Endothelial cell of umbilical vein (primary cell): ENCODE measurements around the gene WDR37. TPM values are rescaled to one million over a fixed set of nuclear protein-coding genes. Genes with fewer than 3 reads are reported as not detected.
"Not testable (repeated sequence)": the region's sequence is repeated elsewhere in the genome, so short reads cannot be mapped to it uniquely, and the experiment has no call there.

Experiments
- BruUV-seq: library from RNA; stranded (reverse); fragments of 400-500 nt; replicated peaks from 2 replicates; lab custom pipeline; 2021; lab: Mats Ljungman, UMichigan
- CTCF ChIA-PET: fragments of 300-600, 350-600 bp; sonication (Branson Sonifier 250); formaldehyde crosslinking; loops from one replicate; lab custom pipeline; 2021; ENCODE audit warnings: antibody characterized with exemption, inconsistent platforms; lab: Charles Lee
- POLR2A ChIA-PET: fragments of 300-600, 350-600 bp; sonication (Branson Sonifier 250); formaldehyde crosslinking; loops from one replicate; lab custom pipeline; 2021; ENCODE audit warnings: antibody characterized with exemption, inconsistent platforms; lab: Charles Lee
- DNase-seq: peaks from one replicate; pipeline ENCODE4 v3.0.0-alpha.2; 2011; ENCODE audit warnings: low read depth, low spot score
- FAIRE-seq: peaks from 2 replicates; lab custom pipeline; 2011; peaks lifted over from hg19 to GRCh38; lab: Jason Lieb, UNC
- H2AFZ ChIP-seq: 2 replicates; pipeline ENCODE4 v1.6.0; 2012; ENCODE audit warnings: low read depth, low read length, control low read depth, inconsistent platforms
- H3K27ac ChIP-seq: 2 replicates; pipeline ENCODE4 v1.5.1; 2011; ENCODE audit warnings: low read depth, mild to moderate bottlenecking, control low read depth, low read length, moderate library complexity; ENCODE audit not compliant: insufficient read depth
- H3K27me3 ChIP-seq, 2 experiments: 2 replicates each; pipeline versions ENCODE4 v1.6.0 to v1.6.1; 2011; ENCODE audit warnings: low read length in 2 of 2, mixed read lengths in 1 of 2; ENCODE audit not compliant: control insufficient read depth in 2 of 2, insufficient read depth in 2 of 2
- H3K36me3 ChIP-seq, 2 experiments: 2 replicates in 1 of 2; 3 replicates in 1 of 2; pipeline ENCODE4 v1.5.1; 2011; ENCODE audit warnings: low read length in 2 of 2, mild to moderate bottlenecking in 1 of 2, moderate library complexity in 1 of 2; ENCODE audit not compliant: control insufficient read depth in 2 of 2, insufficient read depth in 2 of 2; ENCODE audit errors: extremely low read depth in 1 of 2
- H3K4me1 ChIP-seq: 3 replicates; pipeline ENCODE4 v1.5.1; 2011; ENCODE audit warnings: mild to moderate bottlenecking, low read length; ENCODE audit not compliant: control insufficient read depth, insufficient read depth; ENCODE audit errors: extremely low read depth
- H3K4me2 ChIP-seq: 2 replicates; pipeline ENCODE4 v1.6.1; 2011; ENCODE audit warnings: low read length, control low read depth, mixed read lengths; ENCODE audit not compliant: insufficient read depth
- H3K4me3 ChIP-seq, 3 experiments: fragments of 200-600 bp in 1 of 3; sonication (generic), shearing (Covaris generic) in 1 of 3; replicated peaks in 1 of 3; 2 replicates each; pipeline ENCODE4 v1.5.1; 2011 to 2016; ENCODE audit warnings: control low read depth in 3 of 3, low read length in 3 of 3, mild to moderate bottlenecking in 2 of 3, inconsistent platforms in 1 of 3, low read depth in 1 of 3, moderate library complexity in 1 of 3; ENCODE audit not compliant: insufficient read depth in 1 of 3
- H3K79me2 ChIP-seq: 2 replicates; pipeline ENCODE4 v1.6.0; 2012; ENCODE audit warnings: low read length, inconsistent platforms; ENCODE audit not compliant: control insufficient read depth, insufficient read depth
- H3K9ac ChIP-seq: replicated peaks from 2 replicates; pipeline ENCODE3; 2011; ENCODE audit warnings: low read length, control low read depth; ENCODE audit not compliant: insufficient read depth; ENCODE audit errors: extremely low read depth
- H3K9me1 ChIP-seq: replicated peaks from 3 replicates; pipeline ENCODE4 v1.6.0; 2011; ENCODE audit warnings: mild to moderate bottlenecking, low read length; ENCODE audit not compliant: control insufficient read depth, insufficient read depth; ENCODE audit errors: extremely low read depth
- H3K9me3 ChIP-seq: replicated peaks from 2 replicates; pipeline ENCODE4 v1.5.1; 2012; ENCODE audit warnings: low read length, inconsistent platforms; ENCODE audit not compliant: control insufficient read depth, insufficient read depth
- H4K20me1 ChIP-seq: replicated peaks from 2 replicates; pipeline ENCODE3; 2011; ENCODE audit warnings: mild to moderate bottlenecking, low read length; ENCODE audit not compliant: control insufficient read depth, insufficient read depth; ENCODE audit errors: extremely low read depth
- EZH2 ChIP-seq: IDR thresholded peaks from 2 replicates; pipeline ENCODE4 v1.6.1; 2012; ENCODE audit warnings: borderline replicate concordance, low read depth, mild to moderate bottlenecking, moderate library complexity, low read length, inconsistent platforms; ENCODE audit not compliant: severe bottlenecking
- dilution Hi-C: fragments of 300-500 bp; cut with MboI; formaldehyde crosslinking; loops from one replicate; pipeline ENCODE4 v1.15.0; 2019; ENCODE audit warnings: low sequenced_read_pairs; ENCODE audit not compliant: extremely low pct_ligation_motif_present
- intact Hi-C: fragments of 100-400 bp; cut with micrococcal nuclease; formaldehyde crosslinking; loops from one replicate; pipeline ENCODE4 v1.10.0; 2022
- polyA plus RNA-seq, 4 experiments: library from polyadenylated mRNA; depleted of rRNA in 3 of 4; stranded (reverse) in 3 of 4; unstranded in 1 of 4; fragments of >200 nt; gene quantifications; 2 replicates each; pipeline versions ENCODE4 v1.2.1 to v1.2.3, GENCODE V29; 2011 to 2012; ENCODE audit warnings: missing spikeins in 1 of 4
- total RNA-seq: library from RNA; stranded (reverse); gene quantifications from 2 replicates; pipeline ENCODE4 v1.2.3, GENCODE V29; 2021
- TF ChIP-seq, protein P1 (sequence below): IDR thresholded peaks from 2 replicates; pipeline ENCODE4 v1.6.1; 2011; ENCODE audit not compliant: insufficient read depth, insufficient read length

The WDR37 gene
- total and polyA plus RNA-seq, 2 donors (not counting 3 experiments of a cell fraction or from before 2014, with no cell fraction given) = 21.7 to 25.5 TPM

DNA sequence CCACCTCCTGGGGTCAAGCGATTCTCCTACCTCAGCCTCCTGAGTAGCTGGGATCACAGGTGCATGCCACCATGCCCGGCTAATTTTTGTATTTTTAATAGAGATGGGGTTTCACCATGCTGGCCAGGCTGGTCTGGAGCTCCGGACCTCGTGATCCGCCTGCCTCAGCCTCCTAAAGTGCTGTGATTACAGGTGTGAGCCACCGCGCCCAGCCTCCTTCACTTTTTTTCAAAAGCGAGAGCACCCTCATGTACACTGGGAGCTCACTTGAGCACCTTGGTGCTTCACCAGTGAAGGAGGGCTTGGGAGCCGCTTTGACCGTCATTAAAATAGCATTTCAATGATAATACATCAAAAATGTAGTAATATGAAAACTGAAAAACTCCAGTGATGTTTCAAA lies 102.4 kb downstream of the WDR37 start:
- DNase-seq, CTCF ChIA-PET, H3K4me1 ChIP-seq, H3K9me3 ChIP-seq, H3K27ac ChIP-seq, BruUV-seq, H3K9ac ChIP-seq, H2AFZ ChIP-seq, H3K27me3 ChIP-seq, H4K20me1 ChIP-seq, H3K36me3 ChIP-seq, H3K79me2 ChIP-seq, intact Hi-C loops, H3K9me1 ChIP-seq, POLR2A ChIA-PET, H3K4me3 ChIP-seq, FAIRE-seq, H3K4me2 ChIP-seq, dilution Hi-C loops: not testable (repeated sequence)

DNA sequence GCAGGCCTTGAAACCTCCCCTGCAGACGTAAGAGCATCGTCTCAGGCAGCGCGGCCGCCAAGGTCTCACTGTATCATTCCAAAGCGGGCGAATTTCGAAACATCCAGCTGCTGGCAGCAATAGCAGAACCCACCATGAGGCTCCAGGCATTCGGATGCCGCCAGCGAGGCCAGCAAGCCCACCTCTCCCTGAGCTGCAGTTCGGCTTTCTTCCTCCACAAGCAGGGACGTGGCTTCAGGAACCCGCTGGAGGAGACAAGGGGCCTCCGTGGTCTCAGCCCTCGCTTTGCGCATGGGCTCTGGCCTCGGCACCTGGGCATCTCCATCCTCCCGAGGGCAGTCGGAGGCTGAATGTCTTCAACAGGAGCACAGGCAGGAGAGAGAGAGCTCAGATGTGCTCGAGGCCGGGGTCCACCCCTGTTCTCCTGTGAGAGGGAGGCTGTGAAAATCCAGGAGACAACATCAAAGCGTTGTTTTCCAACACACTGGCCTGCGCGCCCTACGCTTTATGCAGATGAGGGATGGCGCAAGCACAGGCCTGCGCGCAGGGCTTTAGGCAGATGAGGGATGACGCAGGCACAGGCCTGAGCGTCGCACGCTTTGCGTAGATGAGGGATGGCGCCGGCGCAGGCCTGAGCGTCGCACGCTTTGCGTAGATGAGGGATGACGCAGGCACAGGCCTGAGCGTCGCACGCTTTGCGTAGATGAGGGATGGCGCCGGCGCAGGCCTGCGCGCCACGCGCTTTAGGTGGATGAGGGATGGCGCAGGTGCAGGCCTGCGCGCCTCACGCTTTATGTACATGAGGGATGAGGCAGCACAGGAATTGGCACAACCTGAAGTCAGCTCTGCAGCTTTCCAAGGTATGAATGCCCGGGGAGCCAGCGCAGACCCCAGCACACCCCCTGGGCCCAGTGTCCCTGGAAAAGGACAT lies 103.2 kb downstream of the WDR37 start:
- DNase-seq (peak; percentile 39), FAIRE-seq (no peak)
- intact Hi-C loops = no loop called here
- Histone ChIP-seq H3K4me3 (no peak overlapping the region), H3K79me2 (no peaks in the 10 kb centered on the region), H3K4me1 (no peaks in the 10 kb centered on the region), H2AFZ (no peak overlapping the region), H3K4me2 (no peak overlapping the region), H3K9me1 (no peaks in the 10 kb centered on the region), H4K20me1 (no peaks in the 10 kb centered on the region), H3K27me3 (no peaks in the 10 kb centered on the region), H3K36me3 (no peaks in the 10 kb centered on the region), H3K9me3 (no peaks in the 10 kb centered on the region), H3K27ac (no peak overlapping the region), H3K9ac (no peak overlapping the region)
- BruUV-seq = no TSS peak
- dilution Hi-C loops = no loop called here
- ChIA-PET POLR2A (no interaction called here), CTCF (no interaction called here)
- TF ChIP-seq, protein P1, sequence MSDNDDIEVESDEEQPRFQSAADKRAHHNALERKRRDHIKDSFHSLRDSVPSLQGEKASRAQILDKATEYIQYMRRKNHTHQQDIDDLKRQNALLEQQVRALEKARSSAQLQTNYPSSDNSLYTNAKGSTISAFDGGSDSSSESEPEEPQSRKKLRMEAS = no peak
- no peak for TF ChIP-seq EZH2
